Mesenteric fat pad (tissue), 1 donor: ENCODE data around the gene UBR3. TPM values are rescaled to one million over a fixed set of nuclear protein-coding genes. Genes with fewer than 3 reads are reported as not detected.
"Not testable (repeated sequence)": the region's sequence is repeated elsewhere in the genome, so short reads cannot be mapped to it uniquely, and the experiment has no call there.

ENCODE experiments used
- DNase-seq: peaks from one replicate; pipeline ENCODE4 v3.0.0-alpha.2; 2020; ENCODE audit warnings: low spot score
- total RNA-seq: library from RNA; stranded (reverse); fragmentation: NEBNext Ultra II Directional; extraction: Animal tissue kit (Norgen Biotek cat#: 25700); gene quantifications from one replicate; pipeline ENCODE4 v1.2.1, GENCODE V29; 2021
- donor health status: DM: yes; HTN: yes; CAD: no.

UBR3 gene
- total RNA-seq, 1 donor from 2014 or later, result 62.9 TPM

GRCh38 chr2:170098626-170099312 is 271.5 kb downstream of the UBR3 start:
- no peak for DNase-seq

DNA sequence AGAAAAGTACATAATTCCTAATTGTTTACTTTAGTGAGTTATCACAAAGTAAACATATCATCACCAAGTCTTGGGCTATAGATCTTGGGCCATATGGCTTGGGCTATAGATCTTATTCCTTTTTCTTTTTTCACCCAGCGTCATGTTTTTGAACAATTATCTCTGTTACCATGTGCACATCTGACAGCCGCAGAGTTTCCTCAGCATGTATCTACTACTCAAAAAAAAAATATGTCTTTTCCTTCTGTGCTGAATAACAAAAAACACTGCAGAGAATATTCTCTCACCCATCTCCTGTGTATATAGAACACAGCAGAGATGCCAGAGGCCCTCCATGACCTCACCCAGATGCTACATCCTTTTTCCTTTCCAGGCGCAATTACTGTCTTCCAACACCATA is 274.5 kb downstream of the UBR3 start:
- no peak for DNase-seq

- no peak for DNase-seq
These were observed 279.0 kb downstream of the UBR3 start for GRCh38 chr2:170106102-170106840.

- no peak for DNase-seq
These were observed 286.1 kb downstream of the UBR3 start for GRCh38 chr2:170113168-170113894.

DNA sequence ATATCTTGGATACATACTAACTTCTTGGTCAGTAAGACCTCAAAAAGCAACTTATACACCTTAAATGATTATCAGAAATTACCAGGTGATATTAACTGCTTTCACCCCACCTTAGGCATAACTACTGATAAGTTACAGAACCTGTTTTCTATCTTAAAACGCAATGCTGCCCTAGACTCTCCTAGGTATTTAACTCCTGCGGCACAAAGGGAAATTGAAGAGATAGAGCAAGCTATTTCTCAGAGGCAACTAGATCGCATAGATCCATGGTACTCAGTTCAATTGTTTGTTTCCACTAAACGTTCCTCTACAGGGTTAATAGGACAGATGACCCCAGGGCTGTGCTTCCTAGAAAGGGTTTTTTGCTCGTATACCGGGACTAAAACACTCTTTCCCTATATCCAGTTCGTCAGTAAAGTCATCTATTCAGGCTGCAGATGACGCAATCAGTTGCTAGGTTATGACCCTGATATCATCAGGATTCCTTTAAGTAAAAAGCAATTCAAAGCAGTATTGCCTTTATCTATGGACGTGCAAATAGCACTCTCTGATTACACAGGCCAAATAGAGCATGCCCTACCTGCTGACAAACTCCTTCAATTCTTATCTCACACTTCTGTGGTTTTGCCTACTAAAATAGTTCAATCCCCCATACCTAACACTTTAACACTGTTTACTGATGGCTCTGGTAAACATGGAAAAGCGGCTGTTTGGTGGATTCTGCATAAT is 288.4 kb downstream of the UBR3 start:
- DNase-seq, result no peak

GRCh38 chr2:170118641-170119040 is 291.4 kb downstream of the UBR3 start:
- no peak for DNase-seq

GRCh38 chr2:170119326-170119725 is 292.1 kb downstream of the UBR3 start:
- not testable (repeated sequence) for DNase-seq

GRCh38 chr2:170121689-170122088 is 294.4 kb downstream of the UBR3 start:
- DNase-seq, result no peak

DNA sequence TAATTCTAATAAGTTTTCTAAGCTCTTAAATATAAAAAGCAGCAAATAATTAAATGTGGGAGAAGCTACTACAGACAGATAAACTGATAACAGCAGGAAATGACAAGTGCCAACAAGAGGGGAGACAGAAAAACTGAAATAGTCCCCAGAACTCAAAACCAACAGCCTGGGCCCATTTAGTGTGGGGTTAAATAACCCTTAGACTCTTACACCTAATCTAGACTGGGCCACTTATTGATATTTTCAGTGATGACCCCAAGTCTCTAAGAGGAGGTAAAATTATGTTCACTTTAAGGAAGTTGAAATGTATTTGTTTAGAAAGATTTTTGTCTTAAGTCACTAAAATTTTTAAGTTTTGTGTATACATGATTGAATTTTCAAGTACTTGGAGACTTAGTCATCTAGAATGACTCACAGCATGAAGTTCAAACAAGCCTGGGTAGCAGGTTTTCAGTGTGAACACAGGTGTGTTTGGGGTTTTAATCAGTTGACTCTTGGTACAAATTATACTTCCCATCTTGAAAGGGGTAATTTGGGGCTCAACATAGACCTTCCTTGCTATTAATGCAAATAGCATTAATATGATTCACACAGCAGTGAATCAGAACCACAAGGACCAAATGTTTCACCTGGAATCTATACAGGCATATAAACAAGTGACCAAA is 295.8 kb downstream of the UBR3 start:
- no peak for DNase-seq

- DNase-seq, result no peak
These were observed 296.3 kb downstream of the UBR3 start for GRCh38 chr2:170123593-170123992.

DNA sequence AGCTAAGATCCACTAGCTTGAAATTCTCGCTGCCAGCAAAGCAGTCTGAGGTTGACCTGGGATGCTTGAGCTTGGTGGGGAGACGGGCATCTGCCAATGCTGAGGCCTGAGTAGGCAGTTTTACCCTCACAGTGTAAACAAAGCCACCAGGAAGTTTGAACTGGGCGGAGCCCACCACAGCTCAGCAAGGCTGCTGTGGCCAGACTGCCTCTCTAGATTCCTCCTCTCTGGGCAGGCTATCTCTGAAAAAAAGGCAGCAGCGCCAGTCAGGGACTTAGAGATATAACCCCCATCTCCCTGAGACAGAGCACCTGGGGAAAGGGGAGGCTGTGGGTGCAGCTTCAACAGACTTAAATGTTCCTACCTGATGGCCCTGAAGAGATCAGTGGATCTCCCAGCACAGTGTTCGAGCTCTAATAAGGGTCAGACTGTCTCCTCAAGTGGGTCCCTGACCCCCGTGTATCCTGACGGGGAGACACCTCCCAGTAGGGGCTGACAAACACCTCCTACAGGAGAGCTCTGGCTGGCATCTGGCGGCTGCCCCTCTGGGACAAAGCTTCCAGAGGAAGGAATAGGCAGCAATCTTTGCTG is 299.0 kb downstream of the UBR3 start:
- DNase-seq, result not testable (repeated sequence)

Other genes starting within 250 kb of the UBR3 start
- gene PPIG, start 243.1 kb upstream of the UBR3 start, total RNA-seq, result 44.1 TPM
- gene CFAP210, start 133.0 kb upstream of the UBR3 start, total RNA-seq, result not detected
- gene PHOSPHO2, start 133.0 kb upstream of the UBR3 start, total RNA-seq, result 9.9 TPM
- 3.1 TPM for gene KLHL23, start 93.6 kb upstream of the UBR3 start, total RNA-seq
- gene SSB, start 28.6 kb upstream of the UBR3 start, total RNA-seq, result 184 TPM
- gene METTL5, start 2.5 kb upstream of the UBR3 start, total RNA-seq, result 69.4 TPM